Gastroesophageal sphincter (tissue), 3 donors: ENCODE results near the gene GGA3.

ENCODE experiments used
- CTCF ChIP-seq, 4 experiments: fragments of 200-600 bp in 2 of 4; fragments of 450-650 bp in 2 of 4; sonication (generic) in 1 of 4; IDR thresholded peaks; one replicate each; pipeline ENCODE4 v1.5.1; 2017 to 2019; ENCODE audit warnings: antibody characterized with exemption in 4 of 4, mild to moderate bottlenecking in 2 of 4, moderate library complexity in 2 of 4
- EP300 ChIP-seq: sonication (generic); formaldehyde crosslinking; IDR thresholded peaks from one replicate; pipeline ENCODE4 v1.6.1; 2017; ENCODE audit warnings: antibody characterized with exemption, mild to moderate bottlenecking
- POLR2A ChIP-seq, 2 donors: fragments of 450-650 bp; IDR thresholded peaks; one replicate each; pipeline ENCODE4 v1.6.1; 2017; ENCODE audit warnings: antibody characterized with exemption in 2 of 2, mild to moderate bottlenecking in 2 of 2, moderate library complexity in 1 of 2
- POLR2AphosphoS5 ChIP-seq: sonication (generic); formaldehyde crosslinking; IDR thresholded peaks from one replicate; pipeline ENCODE4 v1.6.1; 2017; ENCODE audit warnings: antibody characterized with exemption

- no peak for TF ChIP-seq CTCF (IDR thresholded peaks at IDR 0.05)
- TF ChIP-seq EP300 = no peak
- no peak for TF ChIP-seq POLR2AphosphoS5
- no peak for TF ChIP-seq POLR2A (IDR thresholded peaks at IDR 0.05)
Measured at GRCh38 chr17:75199886-75200618, 61.4 kb downstream of the GGA3 start.
